AG04450 (cell line): ENCODE data around the gene SMAD4. TPM values are rescaled to one million over a fixed set of nuclear protein-coding genes. Genes with fewer than 3 reads are reported as not detected.

Source experiments
- CTCF ChIA-PET: fragments of 300-600, 350-600 bp; formaldehyde crosslinking; extraction: SDS; loops from one replicate; lab custom pipeline; 2022; ENCODE audit warnings: antibody characterized with exemption, inconsistent platforms; lab: Charles Lee
- POLR2A ChIA-PET: fragments of 350-600 bp; formaldehyde crosslinking; extraction: SDS; loops from one replicate; lab custom pipeline; 2021; ENCODE audit warnings: antibody characterized with exemption, inconsistent platforms; lab: Yijun Ruan, JAX
- DNase-seq: peaks from one replicate; pipeline ENCODE4 v3.0.0-alpha.2; 2011; ENCODE audit warnings: low read depth, low spot score
- H3K27ac ChIP-seq: one replicate; pipeline ENCODE4 v1.5.1; 2012; ENCODE audit warnings: low read depth, low read length, control low read depth
- H3K27me3 ChIP-seq: one replicate; pipeline ENCODE4 v1.6.0; 2012; ENCODE audit warnings: low read length; ENCODE audit not compliant: control insufficient read depth, insufficient read depth
- H3K4me3 ChIP-seq: 2 replicates; pipeline ENCODE4 v1.5.1; 2011; ENCODE audit warnings: mild to moderate bottlenecking, low read depth, low read length, control low read depth
- H3K9me3 ChIP-seq: 2 replicates; pipeline ENCODE4 v1.5.1; 2012; ENCODE audit warnings: low read length; ENCODE audit not compliant: control insufficient read depth, insufficient read depth
- CTCF ChIP-seq: IDR thresholded peaks from 2 replicates; pipeline ENCODE4 v1.5.1; 2011; ENCODE audit warnings: low read depth, low read length, control low read depth, inconsistent platforms
- polyA plus RNA-seq: library from polyadenylated mRNA; depleted of rRNA; stranded (reverse); fragments of >200 nt; gene quantifications from 2 replicates; pipeline ENCODE4 v1.2.3, GENCODE V29; 2011

Gene SMAD4
- polyA plus RNA-seq, 1 experiment = 139 TPM

- Histone ChIP-seq H3K27ac (no peak overlapping the region), H3K27me3 (no peaks in the 10 kb centered on the region), H3K9me3 (no peaks in the 10 kb centered on the region), H3K4me3 (no peak overlapping the region)
- ChIA-PET CTCF (interaction anchor here (0.8 kb wide), 1 partner anchor 13 kb away, joined by 7 read pairs; no protein-coding TSS in a partner anchor), POLR2A (no interaction called here)
- DNase-seq = no peak
- TF ChIP-seq CTCF = no peak
Measured at GRCh38 chr18:51064256-51064655, 34.2 kb downstream of the SMAD4 start.

- no peaks in the 10 kb centered on the region for H3K9me3 ChIP-seq
- POLR2A ChIA-PET = interaction anchor here (0.7 kb wide), 1 partner anchor 1283 kb away, joined by 3 read pairs; no protein-coding TSS in a partner anchor
Measured at GRCh38 chr18:51066273-51066672, 36.3 kb downstream of the SMAD4 start.

GRCh38 chr18:51068105-51068504 lies 38.1 kb downstream of the SMAD4 start:
- Histone ChIP-seq H3K27ac (no peak overlapping the region), H3K27me3 (no peaks in the 10 kb centered on the region), H3K4me3 (no peak overlapping the region), H3K9me3 (no peaks in the 10 kb centered on the region)
- TF ChIP-seq CTCF = no peak
- ChIA-PET POLR2A (no interaction called here), CTCF (interaction anchor here (1.3 kb wide), 1 partner anchor 16 kb away, joined by 3 read pairs; no protein-coding TSS in a partner anchor)
- no peak for DNase-seq

More at GRCh38 chr18:51066273-51066672, 36.3 kb downstream of the SMAD4 start:
- TF ChIP-seq CTCF = no peak
- no peak for DNase-seq
- Histone ChIP-seq H3K27ac (no peak overlapping the region), H3K27me3 (no peaks in the 10 kb centered on the region), H3K4me3 (no peak overlapping the region)
- CTCF ChIA-PET = interaction anchor here (0.6 to 1.9 kb wide), 4 partner anchors 15 to 247 kb away, joined by 3 to 9 read pairs (median 4); no protein-coding TSS in a partner anchor

- TF ChIP-seq CTCF = no peak
- no peak overlapping the region for H3K27ac ChIP-seq
- H3K4me3 ChIP-seq = no peak overlapping the region
Measured at GRCh38 chr18:51069885-51070284, 39.9 kb downstream of the SMAD4 start.

GRCh38 chr18:51070545-51070944 lies 40.5 kb downstream of the SMAD4 start:
- no peak for TF ChIP-seq CTCF
- no peak overlapping the region for H3K4me3 ChIP-seq
- ChIA-PET CTCF (interaction anchor here (1.0 to 1.4 kb wide), 2 partner anchors 103 to 252 kb away, joined by 3 read pairs; partner anchors contain the start of gene ELAC1), POLR2A (interaction anchor here (1.1 kb wide), 1 partner anchor 127 kb away, joined by 4 read pairs; the partner anchor contains the start of gene MEX3C)
- DNase-seq = peak; percentile 56
- peak overlapping the region; percentile 58 for H3K27ac ChIP-seq
- no peaks in the 10 kb centered on the region for H3K9me3 ChIP-seq
- no peaks in the 10 kb centered on the region for H3K27me3 ChIP-seq

More at GRCh38 chr18:51069885-51070284, 39.9 kb downstream of the SMAD4 start:
- Histone ChIP-seq H3K27me3 (no peaks in the 10 kb centered on the region), H3K9me3 (no peaks in the 10 kb centered on the region)
- DNase-seq = no peak
- ChIA-PET CTCF (no interaction called here), POLR2A (no interaction called here)
